PFSK-1 (cell line): ENCODE data around the gene DCTN3. TPM values are rescaled to one million over a fixed set of nuclear protein-coding genes. Genes with fewer than 3 reads are reported as not detected.

ENCODE experiments used
- FOXP2 ChIP-seq: optimal IDR thresholded peaks from 2 replicates; pipeline ENCODE3; 2011; ENCODE audit warnings: borderline replicate concordance, control low read depth, inconsistent platforms; ENCODE audit not compliant: insufficient read depth; ENCODE audit errors: extremely low read length, extremely low read depth
- POLR2AphosphoS5 ChIP-seq: IDR thresholded peaks from 2 replicates; pipeline ENCODE4 v1.6.1; 2012; ENCODE audit warnings: low read depth, mild to moderate bottlenecking, control low read depth, low read length, moderate library complexity
- SIN3A ChIP-seq: IDR thresholded peaks from 2 replicates; pipeline ENCODE4 v1.6.1; 2012; ENCODE audit warnings: mild to moderate bottlenecking, low read length, moderate library complexity, borderline replicate concordance; ENCODE audit not compliant: insufficient read depth
- TAF1 ChIP-seq: IDR thresholded peaks from 2 replicates; pipeline ENCODE4 v1.6.1; 2012; ENCODE audit warnings: low read length, control low read depth, borderline replicate concordance; ENCODE audit not compliant: insufficient read depth
- polyA plus RNA-seq: library from polyadenylated mRNA; unstranded; fragments of >200 nt; gene quantifications from one replicate; pipeline ENCODE4 v1.2.1, GENCODE V29; 2012; ENCODE audit warnings: low read depth, missing spikeins; ENCODE audit not compliant: insufficient read length
- TF ChIP-seq, protein P1 (sequence below), 2 experiments: IDR thresholded peaks; 2 replicates each; pipeline versions ENCODE4 v1.6.1 to v1.8.0; 2011 to 2012; ENCODE audit warnings: low read depth in 2 of 2, low read length in 2 of 2, control low read depth in 1 of 2, inconsistent platforms in 1 of 2, mild to moderate bottlenecking in 1 of 2, moderate library complexity in 1 of 2; ENCODE audit not compliant: insufficient read depth in 1 of 2

Gene DCTN3
- polyA plus RNA-seq = 101 TPM

DNA sequence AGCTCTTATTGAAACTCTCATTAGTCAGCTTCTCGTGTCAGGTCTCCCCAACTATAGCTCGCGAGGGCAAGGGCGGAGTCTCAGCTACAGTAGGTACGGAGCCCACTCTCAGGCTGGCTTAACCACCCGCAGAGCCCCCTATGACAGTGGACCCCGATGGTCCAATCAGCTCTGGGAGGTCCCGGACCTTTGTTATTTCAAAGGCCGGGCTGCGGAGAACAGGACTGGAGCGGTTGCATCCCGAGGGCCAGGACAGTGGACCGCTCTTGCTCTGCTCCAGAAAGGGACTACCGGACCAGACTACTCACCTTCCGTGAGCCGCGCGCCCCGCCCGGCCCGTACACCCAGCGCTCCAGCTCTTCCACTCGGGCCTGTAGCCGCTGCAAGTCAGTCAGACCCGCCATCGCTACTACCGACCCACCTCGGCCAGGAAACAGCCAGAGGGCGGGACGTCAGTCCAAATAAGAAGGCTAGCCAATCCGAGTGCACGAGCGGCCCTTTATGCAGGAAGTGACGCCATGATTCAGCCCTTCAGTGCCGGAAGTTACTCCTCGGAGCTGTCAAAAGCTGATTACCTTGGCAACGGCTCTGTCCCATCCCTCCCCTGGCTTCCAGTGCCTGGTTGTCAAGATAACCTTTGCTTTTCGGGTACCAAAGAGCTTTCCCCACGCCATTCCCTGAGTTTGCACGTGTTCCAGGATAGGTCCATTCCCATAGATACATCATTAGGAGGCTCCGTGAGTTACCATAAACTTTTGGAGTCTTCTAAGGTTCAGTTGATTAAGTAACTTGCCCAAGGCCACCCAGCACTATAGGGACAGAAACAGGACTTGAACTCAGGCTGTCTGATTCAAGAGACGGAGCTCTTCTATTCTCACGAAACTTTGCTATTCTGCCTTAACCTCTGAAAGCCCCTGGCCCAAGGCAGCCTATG, at the start of gene DCTN3:
Gene DCTN3, minus strand, starts transcription at position 435 of the 934 bp plus-strand sequence. Its CDS starts 31 bp downstream, at position 404.
- TF ChIP-seq, protein P1, sequence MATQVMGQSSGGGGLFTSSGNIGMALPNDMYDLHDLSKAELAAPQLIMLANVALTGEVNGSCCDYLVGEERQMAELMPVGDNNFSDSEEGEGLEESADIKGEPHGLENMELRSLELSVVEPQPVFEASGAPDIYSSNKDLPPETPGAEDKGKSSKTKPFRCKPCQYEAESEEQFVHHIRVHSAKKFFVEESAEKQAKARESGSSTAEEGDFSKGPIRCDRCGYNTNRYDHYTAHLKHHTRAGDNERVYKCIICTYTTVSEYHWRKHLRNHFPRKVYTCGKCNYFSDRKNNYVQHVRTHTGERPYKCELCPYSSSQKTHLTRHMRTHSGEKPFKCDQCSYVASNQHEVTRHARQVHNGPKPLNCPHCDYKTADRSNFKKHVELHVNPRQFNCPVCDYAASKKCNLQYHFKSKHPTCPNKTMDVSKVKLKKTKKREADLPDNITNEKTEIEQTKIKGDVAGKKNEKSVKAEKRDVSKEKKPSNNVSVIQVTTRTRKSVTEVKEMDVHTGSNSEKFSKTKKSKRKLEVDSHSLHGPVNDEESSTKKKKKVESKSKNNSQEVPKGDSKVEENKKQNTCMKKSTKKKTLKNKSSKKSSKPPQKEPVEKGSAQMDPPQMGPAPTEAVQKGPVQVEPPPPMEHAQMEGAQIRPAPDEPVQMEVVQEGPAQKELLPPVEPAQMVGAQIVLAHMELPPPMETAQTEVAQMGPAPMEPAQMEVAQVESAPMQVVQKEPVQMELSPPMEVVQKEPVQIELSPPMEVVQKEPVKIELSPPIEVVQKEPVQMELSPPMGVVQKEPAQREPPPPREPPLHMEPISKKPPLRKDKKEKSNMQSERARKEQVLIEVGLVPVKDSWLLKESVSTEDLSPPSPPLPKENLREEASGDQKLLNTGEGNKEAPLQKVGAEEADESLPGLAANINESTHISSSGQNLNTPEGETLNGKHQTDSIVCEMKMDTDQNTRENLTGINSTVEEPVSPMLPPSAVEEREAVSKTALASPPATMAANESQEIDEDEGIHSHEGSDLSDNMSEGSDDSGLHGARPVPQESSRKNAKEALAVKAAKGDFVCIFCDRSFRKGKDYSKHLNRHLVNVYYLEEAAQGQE (IDR thresholded peaks at IDR 0.05; ENCODE audit: insufficient read depth in 1 of 2, low read depth in 2 of 2, low read length in 2 of 2) = no peak
- TF ChIP-seq SIN3A (peak; percentile 86; the same call in 1 of the 2 replicates), POLR2AphosphoS5 (peak; percentile 62; the same call in 1 of the 2 replicates)

DNA sequence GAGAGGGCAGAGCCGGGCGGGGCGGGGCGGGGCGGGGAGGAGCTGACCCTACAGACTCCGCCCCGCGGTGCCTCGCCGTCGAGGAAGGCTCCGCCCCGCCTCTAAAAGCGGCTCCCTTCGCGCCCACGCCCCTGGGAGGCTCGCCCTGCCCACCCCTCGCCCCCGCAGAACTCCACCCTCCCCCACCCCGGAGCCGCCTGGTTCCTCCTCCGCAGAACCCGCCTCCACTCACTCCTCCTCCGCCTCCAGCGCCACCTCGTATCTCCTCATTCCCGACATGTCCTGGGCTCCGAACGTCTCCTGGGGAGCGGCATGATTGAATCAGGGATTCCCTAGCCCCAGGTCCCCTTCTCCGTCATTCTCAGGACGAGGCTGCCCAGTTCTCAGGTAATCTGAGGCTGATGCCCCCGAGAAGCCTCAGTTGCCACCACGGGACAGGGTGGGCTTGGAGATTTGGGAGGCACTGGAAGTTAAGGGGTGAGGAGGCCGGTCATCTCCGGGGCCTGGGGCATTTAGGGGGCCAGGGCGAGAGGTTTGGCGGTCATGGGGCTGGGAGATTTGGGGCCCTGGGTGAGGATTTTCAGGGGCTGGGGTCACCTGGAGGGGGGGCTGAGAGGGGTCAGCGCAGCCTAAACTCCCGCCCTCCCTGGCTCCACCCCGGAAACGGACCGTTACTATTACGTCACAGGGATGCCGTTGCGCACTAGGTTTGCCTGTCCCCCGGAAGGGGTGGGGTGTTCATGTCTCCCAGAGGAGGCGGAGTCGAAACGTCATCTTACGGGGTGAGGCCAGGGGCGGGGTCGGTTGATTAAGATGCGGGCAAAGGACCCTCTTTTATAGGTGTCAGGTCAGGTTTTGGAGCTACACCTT, 45.3 kb upstream of the DCTN3 start:
- TF ChIP-seq FOXP2 (no peak), SIN3A (no peak), POLR2AphosphoS5 (no peak), TAF1 (no peak)
- TF ChIP-seq, protein P1 (IDR thresholded peaks at IDR 0.05; ENCODE audit: insufficient read depth in 1 of 2, low read depth in 2 of 2, low read length in 2 of 2) = no peak

DNA sequence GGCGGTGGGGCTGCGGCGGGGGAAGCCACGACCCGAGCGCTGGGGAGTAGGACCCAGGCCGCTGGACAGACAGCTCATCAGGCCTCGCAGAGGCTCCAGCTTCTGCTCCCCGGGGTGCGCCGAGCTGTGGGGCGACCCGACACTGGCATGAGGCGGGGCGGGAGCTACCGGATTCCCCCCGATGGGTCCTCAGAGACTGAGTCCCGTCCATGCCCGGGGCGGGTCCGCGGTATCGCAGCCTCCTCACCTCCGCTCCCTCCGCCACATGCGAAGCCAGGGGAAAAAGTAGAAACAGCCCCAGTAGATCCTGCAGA, 44.7 kb upstream of the DCTN3 start:
- TF ChIP-seq TAF1 (no peak), SIN3A (no peak), FOXP2 (no peak), POLR2AphosphoS5 (no peak)
- TF ChIP-seq, protein P1 (IDR thresholded peaks at IDR 0.05; ENCODE audit: insufficient read depth in 1 of 2, low read depth in 2 of 2, low read length in 2 of 2) = no peak

DNA sequence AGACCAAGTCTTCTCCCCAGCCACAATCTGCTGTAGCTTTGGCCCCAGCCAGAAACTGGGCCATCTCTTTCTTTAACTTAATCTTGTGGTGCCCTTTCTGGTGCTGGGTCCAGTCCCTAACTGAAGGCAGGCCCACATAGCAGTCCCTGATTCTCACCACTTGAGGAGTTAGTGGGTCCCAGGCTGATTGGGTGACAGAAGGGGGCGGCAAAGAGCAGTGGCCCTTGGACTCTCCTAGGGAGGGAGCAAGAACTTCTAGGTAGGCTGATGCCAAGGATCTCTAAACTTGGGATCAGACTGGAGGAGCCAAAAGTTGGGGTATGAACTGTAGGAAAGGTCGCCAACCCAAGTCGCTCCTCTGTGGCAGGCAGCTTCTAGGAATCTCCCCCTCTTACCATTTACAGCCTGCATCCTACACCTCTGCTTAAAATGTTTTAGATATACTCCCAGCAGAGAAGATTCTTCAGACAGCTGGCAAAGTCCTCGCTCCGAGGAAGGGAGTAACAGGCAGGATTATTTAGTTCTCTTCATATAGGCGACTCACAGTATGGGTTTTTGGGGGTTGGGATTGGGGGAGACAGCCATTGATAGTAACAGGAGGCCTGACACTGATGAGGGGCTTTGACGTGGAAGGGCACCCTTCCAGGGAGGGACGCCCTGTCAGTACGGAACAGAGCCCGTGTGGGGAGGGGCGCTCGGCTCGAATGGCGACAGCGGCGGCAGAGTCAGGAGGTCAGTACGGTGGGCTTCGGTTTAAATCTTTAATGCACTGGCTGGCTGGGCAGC, 44.2 kb upstream of the DCTN3 start:
- no peak for TF ChIP-seq POLR2AphosphoS5
- TF ChIP-seq TAF1 = no peak
- no peak for TF ChIP-seq SIN3A
- no peak for TF ChIP-seq FOXP2
- TF ChIP-seq, protein P1 (IDR thresholded peaks at IDR 0.05; ENCODE audit: insufficient read depth in 1 of 2, low read depth in 2 of 2, low read length in 2 of 2) = no peak
